Upper lobe of left lung (tissue), 6 donors: ENCODE measurements around the gene FBXW11. TPM values are rescaled to one million over a fixed set of nuclear protein-coding genes. Genes with fewer than 3 reads are reported as not detected.

Source experiments
- ATAC-seq, 2 donors: fragments of 200-7000 bp; cut with Tn5 transposase; one replicate each; pipeline ENCODE4 v1.9.1; 2022; ENCODE audit warnings: mild to moderate bottlenecking in 2 of 2, moderate library complexity in 2 of 2; ENCODE audit not compliant: low FRiP score in 2 of 2
- DNase-seq, 2 donors: peaks; one replicate each; pipeline ENCODE4 v3.0.0-alpha.2; 2019 to 2020
- H3K27ac ChIP-seq, 4 donors: fragments of 200-600 bp; sonication (generic); one replicate each; pipeline ENCODE4 v1.5.1; 2016 to 2019
- H3K27me3 ChIP-seq, 4 donors: fragments of 200-600 bp; sonication (generic); one replicate each; pipeline ENCODE4 v1.5.1; 2017 to 2019
- H3K36me3 ChIP-seq, 4 donors: fragments of 200-600 bp; sonication (generic); one replicate each; pipeline ENCODE4 v1.5.1; 2016 to 2019
- H3K4me1 ChIP-seq, 4 donors: fragments of 200-600 bp; sonication (generic); one replicate each; pipeline ENCODE4 v1.5.1; 2018 to 2019
- H3K4me3 ChIP-seq, 4 donors: fragments of 200-600 bp; sonication (generic); one replicate each; pipeline ENCODE4 v1.5.1; 2017 to 2019; ENCODE audit warnings: mild to moderate bottlenecking in 2 of 4, moderate library complexity in 1 of 4
- H3K9me3 ChIP-seq, 4 donors: fragments of 200-600 bp; sonication (generic); one replicate each; pipeline ENCODE4 v1.5.1; 2018 to 2019
- EP300 ChIP-seq, 4 donors: sonication (generic); formaldehyde crosslinking; IDR thresholded peaks; one replicate each; pipeline ENCODE4 v1.5.1; 2017; ENCODE audit warnings: antibody characterized with exemption in 4 of 4, control low read depth in 2 of 4
- POLR2A ChIP-seq, 4 donors: fragments of 450-650 bp; IDR thresholded peaks; one replicate each; pipeline ENCODE4 v1.5.1; 2016 to 2017; ENCODE audit warnings: antibody characterized with exemption in 4 of 4, mild to moderate bottlenecking in 2 of 4
- POLR2AphosphoS5 ChIP-seq, 2 donors: sonication (generic); formaldehyde crosslinking; IDR thresholded peaks; one replicate each; pipeline ENCODE4 v1.5.1; 2017; ENCODE audit warnings: antibody characterized with exemption in 2 of 2
- WGBS, 2 donors: methylation state at CpG; one replicate each; pipeline ENCODE4 v1.1.5; 2017 to 2018; 5-methylcytosine and 5-hydroxymethylcytosine counted together
- total RNA-seq, 6 donors: library from RNA; depleted of rRNA in 4 of 6; stranded (reverse); fragments of >200 nt in 4 of 6; gene quantifications; one replicate each; pipeline versions ENCODE4 v1.1.0 to v1.2.1, GENCODE V29; 2016 to 2021
- TF ChIP-seq, protein P1 (sequence below), 6 experiments: fragments of 450-650 bp in 4 of 6; fragments of 200-600 bp in 2 of 6; sonication (generic) in 2 of 6; IDR thresholded peaks; one replicate each; pipeline ENCODE4 v1.5.1; 2016 to 2019; ENCODE audit warnings: antibody characterized with exemption in 6 of 6
- donor health status: DM: no; HTN: no; CAD: no; lungs with moderate emphysema.
- donor health status: DM: no; HTN: yes; CAD: no; lungs with severe emphysema.

FBXW11 gene
- total RNA-seq, 6 donors from 2014 or later: 37.2 to 80.0 (median 48.9) TPM

DNA sequence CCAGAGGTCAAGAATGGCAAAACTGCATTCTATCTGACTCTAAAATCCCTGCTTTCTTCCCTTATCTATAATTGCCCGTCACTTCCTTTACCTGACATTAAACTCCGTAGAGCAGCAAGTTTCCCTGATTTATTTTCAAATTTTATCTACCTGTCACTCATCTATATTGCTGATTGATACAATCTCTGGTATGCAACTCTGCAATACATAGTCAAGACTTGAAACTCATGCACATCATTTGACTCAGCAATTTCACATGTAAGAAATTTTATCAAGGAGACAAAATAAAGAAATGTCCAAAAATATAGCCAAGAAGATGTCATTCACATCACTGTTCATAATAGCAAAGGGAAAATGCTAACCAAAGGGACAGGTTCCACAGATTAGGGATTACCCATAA, 39.5 kb downstream of the FBXW11 start:
- 67 to 72% methylated on average over 2 of the region's 2 CpGs for WGBS, 2 donors
- peaks cover 17 to 34% (median 24%) of the 10 kb centered on the region in 4 donors for H3K4me1 ChIP-seq
- ATAC-seq: no peak

DNA sequence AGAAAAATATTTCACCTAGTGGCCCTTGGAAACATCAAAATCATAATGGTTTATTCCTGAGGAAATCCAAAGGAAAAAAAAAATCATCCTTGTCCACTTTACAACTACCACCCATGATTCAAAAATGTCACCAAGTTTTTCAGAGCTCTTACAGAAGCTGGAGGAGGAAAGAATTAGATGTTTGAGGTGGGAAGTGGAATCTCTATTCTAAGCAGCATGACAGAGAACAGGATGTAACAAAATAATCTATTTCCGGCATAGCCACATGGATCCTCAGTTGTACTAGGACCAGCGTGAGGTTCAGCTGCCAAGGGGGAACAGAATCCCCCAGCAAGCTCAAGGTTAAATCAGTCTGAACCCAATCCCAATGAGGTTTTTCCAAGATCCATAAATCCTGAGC, 40.2 kb downstream of the FBXW11 start:
- TF ChIP-seq, protein P1, sequence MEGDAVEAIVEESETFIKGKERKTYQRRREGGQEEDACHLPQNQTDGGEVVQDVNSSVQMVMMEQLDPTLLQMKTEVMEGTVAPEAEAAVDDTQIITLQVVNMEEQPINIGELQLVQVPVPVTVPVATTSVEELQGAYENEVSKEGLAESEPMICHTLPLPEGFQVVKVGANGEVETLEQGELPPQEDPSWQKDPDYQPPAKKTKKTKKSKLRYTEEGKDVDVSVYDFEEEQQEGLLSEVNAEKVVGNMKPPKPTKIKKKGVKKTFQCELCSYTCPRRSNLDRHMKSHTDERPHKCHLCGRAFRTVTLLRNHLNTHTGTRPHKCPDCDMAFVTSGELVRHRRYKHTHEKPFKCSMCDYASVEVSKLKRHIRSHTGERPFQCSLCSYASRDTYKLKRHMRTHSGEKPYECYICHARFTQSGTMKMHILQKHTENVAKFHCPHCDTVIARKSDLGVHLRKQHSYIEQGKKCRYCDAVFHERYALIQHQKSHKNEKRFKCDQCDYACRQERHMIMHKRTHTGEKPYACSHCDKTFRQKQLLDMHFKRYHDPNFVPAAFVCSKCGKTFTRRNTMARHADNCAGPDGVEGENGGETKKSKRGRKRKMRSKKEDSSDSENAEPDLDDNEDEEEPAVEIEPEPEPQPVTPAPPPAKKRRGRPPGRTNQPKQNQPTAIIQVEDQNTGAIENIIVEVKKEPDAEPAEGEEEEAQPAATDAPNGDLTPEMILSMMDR (IDR thresholded peaks at IDR 0.05): no peak
- TF ChIP-seq POLR2A (IDR thresholded peaks at IDR 0.05): no peak
- no peak for TF ChIP-seq POLR2AphosphoS5 (IDR thresholded peaks at IDR 0.05)
- TF ChIP-seq EP300 (IDR thresholded peaks at IDR 0.05): no peak
- Histone ChIP-seq H3K27me3 (no peaks in the 10 kb centered on the region), H3K27ac (peak overlapping the region in 1 of 4 donors; percentile 19), H3K36me3 (no peaks in the 10 kb centered on the region), H3K9me3 (no peaks in the 10 kb centered on the region), H3K4me1 (peaks cover 21 to 34% (median 28%) of the 10 kb centered on the region in 4 donors), H3K4me3 (no peak overlapping the region)
- WGBS, 2 donors: 38 to 77% methylated on average over 2 of the region's 2 CpGs
- ATAC-seq (no peak), DNase-seq (no peak)

More for the DNA sequence above, 39.5 kb downstream of the FBXW11 start:
- Histone ChIP-seq H3K27ac (no peak overlapping the region), H3K36me3 (no peaks in the 10 kb centered on the region), H3K9me3 (no peaks in the 10 kb centered on the region), H3K27me3 (no peaks in the 10 kb centered on the region), H3K4me3 (no peak overlapping the region)
- DNase-seq: no peak
- TF ChIP-seq POLR2A (IDR thresholded peaks at IDR 0.05): no peak
- no peak for TF ChIP-seq EP300 (IDR thresholded peaks at IDR 0.05)
- TF ChIP-seq, protein P1 (IDR thresholded peaks at IDR 0.05): no peak
- TF ChIP-seq POLR2AphosphoS5 (IDR thresholded peaks at IDR 0.05): no peak

DNA sequence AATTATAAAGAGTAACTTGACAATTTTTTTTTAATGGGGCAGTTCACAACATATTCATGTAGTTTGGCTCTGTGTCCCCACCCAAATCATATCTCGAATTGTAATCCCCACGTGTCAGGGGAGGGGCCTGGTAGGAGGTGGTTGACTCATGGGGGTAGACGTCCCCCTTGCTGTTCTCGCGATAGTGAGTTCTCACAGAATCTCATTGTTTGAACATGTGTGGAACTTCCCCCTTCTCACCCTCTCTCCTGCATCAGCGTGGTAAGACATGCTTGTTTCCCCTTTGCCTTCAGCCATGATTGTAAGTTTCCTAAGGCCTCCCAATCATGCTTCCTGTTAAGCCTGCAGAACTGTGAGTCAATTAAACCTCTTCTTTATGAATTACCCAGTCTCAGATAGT, 40.7 kb downstream of the FBXW11 start:
- 73 to 74% methylated on average over 6 of the region's 6 CpGs for WGBS, 2 donors
- peaks cover 21 to 38% (median 28%) of the 10 kb centered on the region in 4 donors for H3K4me1 ChIP-seq
- H3K36me3 ChIP-seq: no peaks in the 10 kb centered on the region
- no peak overlapping the region for H3K4me3 ChIP-seq
- H3K9me3 ChIP-seq: no peaks in the 10 kb centered on the region
- no peak for DNase-seq
- peak overlapping the region in 1 of 4 donors; percentile 19 for H3K27ac ChIP-seq
- TF ChIP-seq POLR2A (IDR thresholded peaks at IDR 0.05) (no peak), EP300 (IDR thresholded peaks at IDR 0.05) (no peak), POLR2AphosphoS5 (IDR thresholded peaks at IDR 0.05) (no peak)
- TF ChIP-seq, protein P1 (IDR thresholded peaks at IDR 0.05): no peak
- peak in 1 of 2 donors; percentile 10 for ATAC-seq
- no peaks in the 10 kb centered on the region for H3K27me3 ChIP-seq

DNA sequence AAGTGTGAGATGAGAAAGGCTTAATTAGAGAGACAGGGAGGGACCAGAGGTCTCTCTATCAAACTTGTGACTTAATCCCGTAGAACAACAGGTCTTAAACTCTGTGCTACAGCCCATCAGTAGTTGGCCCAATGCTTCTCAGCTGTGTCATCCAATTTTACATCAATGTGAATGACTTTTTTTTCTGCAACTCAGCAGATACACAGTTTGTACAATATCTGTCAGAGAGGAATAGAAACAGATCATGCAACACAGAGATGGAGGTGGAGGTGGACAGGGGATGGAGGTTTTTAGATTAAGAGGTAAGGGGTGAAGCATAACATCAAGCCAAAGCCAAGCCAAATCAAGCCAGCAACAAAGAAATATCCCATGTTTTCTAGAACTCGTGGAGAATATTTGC, 43.0 kb downstream of the FBXW11 start:
- Histone ChIP-seq H3K9me3 (no peaks in the 10 kb centered on the region), H3K4me3 (no peak overlapping the region), H3K36me3 (no peaks in the 10 kb centered on the region), H3K4me1 (peaks cover 21 to 46% (median 34%) of the 10 kb centered on the region in 4 donors), H3K27me3 (no peaks in the 10 kb centered on the region), H3K27ac (no peak overlapping the region)
- WGBS, 2 donors: 86 to 88% methylated on average over 2 of the region's 2 CpGs
- ATAC-seq (no peak), DNase-seq (no peak)
- TF ChIP-seq POLR2A (IDR thresholded peaks at IDR 0.05): no peak

DNA sequence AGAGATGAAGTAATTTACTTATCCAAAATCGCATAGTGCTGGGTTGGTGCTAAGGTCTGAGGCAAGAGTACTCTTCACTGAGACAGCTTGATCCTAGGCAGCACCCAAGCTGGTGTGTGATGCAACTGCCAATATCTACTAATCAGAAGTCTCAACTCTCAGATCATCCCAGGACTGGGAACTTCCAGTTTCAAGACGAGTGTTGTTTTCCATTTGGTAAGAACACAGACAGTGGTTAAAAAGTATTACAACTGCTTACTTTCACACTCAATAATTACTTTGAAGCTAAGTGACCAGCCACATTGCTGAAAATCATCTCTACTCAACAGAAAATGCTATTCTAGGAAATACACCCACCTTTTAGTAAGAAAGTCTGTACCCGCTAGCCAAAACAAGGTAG, 45.3 kb downstream of the FBXW11 start:
- no peak for TF ChIP-seq EP300 (IDR thresholded peaks at IDR 0.05)
- no peak for TF ChIP-seq POLR2A (IDR thresholded peaks at IDR 0.05)
- TF ChIP-seq POLR2AphosphoS5 (IDR thresholded peaks at IDR 0.05): no peak
- TF ChIP-seq, protein P1 (IDR thresholded peaks at IDR 0.05): no peak
- no peaks in the 10 kb centered on the region for H3K27me3 ChIP-seq
- whole genome bisulfite sequencing, 2 donors: 61 to 65% methylated on average over 3 of the region's 3 CpGs
- H3K4me1 ChIP-seq: peaks cover 28 to 57% (median 47%) of the 10 kb centered on the region in 4 donors
- no peak overlapping the region for H3K4me3 ChIP-seq
- no peaks in the 10 kb centered on the region for H3K9me3 ChIP-seq
- H3K36me3 ChIP-seq: no peaks in the 10 kb centered on the region
- DNase-seq: no peak
- H3K27ac ChIP-seq: peak overlapping the region in 1 of 4 donors; percentile 30
- ATAC-seq: peak in 1 of 2 donors; percentile 78
